SK-N-SH (cell line): ENCODE measurements around the gene ZCCHC17. TPM values are rescaled to one million over a fixed set of nuclear protein-coding genes. Genes with fewer than 3 reads are reported as not detected.

Source experiments
- CTCF ChIA-PET: fragments of 300-600, 350-600 bp; formaldehyde crosslinking; extraction: SDS; loops from one replicate; lab custom pipeline; 2021; lab: Yijun Ruan, JAX
- POLR2A ChIA-PET: fragments of 350-600 bp; sonication (Branson Sonifier 250); formaldehyde crosslinking; extraction: SDS; loops from one replicate; lab custom pipeline; 2020; ENCODE audit warnings: antibody characterized with exemption, inconsistent platforms; lab: Yijun Ruan, JAX
- DNase-seq: peaks from one replicate; pipeline ENCODE4 v3.0.0; 2012
- H2AFZ ChIP-seq: fragments of 200-600 bp; sonication (generic); 2 replicates; pipeline ENCODE4 v1.8.1; 2016; ENCODE audit warnings: antibody characterized with exemption, mild to moderate bottlenecking, low read depth
- H3F3A ChIP-seq: fragments of 200-600 bp; sonication (generic); replicated peaks from 2 replicates; pipeline ENCODE3; 2016; ENCODE audit warnings: antibody characterized with exemption, mild to moderate bottlenecking; ENCODE audit not compliant: insufficient read depth
- H3K27ac ChIP-seq, 2 experiments: fragments of 200-500 bp in 1 of 2; fragments of 200-600 bp in 1 of 2; sonication (Bioruptor generic) in 1 of 2; sonication (generic), shearing (Covaris generic) in 1 of 2; 2 replicates each; pipeline versions ENCODE4 v1.5.1 to v1.6.1; 2014 to 2016; ENCODE audit warnings: low read depth in 2 of 2, inconsistent platforms in 1 of 2, low read length in 1 of 2, mild to moderate bottlenecking in 1 of 2, mixed read lengths in 1 of 2
- H3K27me3 ChIP-seq: fragments of 200-600 bp; sonication (generic), shearing (Covaris generic); 2 replicates; pipeline ENCODE4 v1.6.1; 2016; ENCODE audit warnings: mixed run types; ENCODE audit not compliant: insufficient read depth
- H3K36me3 ChIP-seq, 2 experiments: fragments of 200-500 bp in 1 of 2; fragments of 200-600 bp in 1 of 2; sonication (Bioruptor generic) in 1 of 2; sonication (generic) in 1 of 2; replicated peaks in 1 of 2; 2 replicates each; pipeline versions ENCODE3 to v1.5.1; 2014 to 2016; ENCODE audit warnings: low read length in 1 of 2, mild to moderate bottlenecking in 1 of 2; ENCODE audit not compliant: insufficient read depth in 2 of 2, control insufficient read depth in 1 of 2
- H3K4me1 ChIP-seq, 2 experiments: fragments of 200-500 bp in 1 of 2; fragments of 200-600 bp in 1 of 2; sonication (Bioruptor generic) in 1 of 2; sonication (generic), shearing (Covaris generic) in 1 of 2; 2 replicates each; pipeline versions ENCODE4 v1.5.1 to v1.6.1; 2014 to 2016; ENCODE audit warnings: low read depth in 1 of 2, low read length in 1 of 2, mixed run types in 1 of 2; ENCODE audit not compliant: insufficient read depth in 2 of 2, control insufficient read depth in 1 of 2
- H3K4me2 ChIP-seq: fragments of 200-600 bp; sonication (generic), shearing (Covaris generic); 2 replicates; pipeline ENCODE4 v1.6.1; 2017; ENCODE audit warnings: mixed run types
- H3K4me3 ChIP-seq, 2 experiments: fragments of 200-500 bp in 1 of 2; fragments of 200-600 bp in 1 of 2; sonication (Bioruptor generic) in 1 of 2; sonication (generic), shearing (Covaris generic) in 1 of 2; 2 replicates each; pipeline versions ENCODE4 v1.5.1 to v1.8.1; 2014 to 2016; ENCODE audit warnings: low read depth in 2 of 2, inconsistent platforms in 1 of 2, low read length in 1 of 2, mild to moderate bottlenecking in 1 of 2, mixed read lengths in 1 of 2, moderate library complexity in 1 of 2
- H3K79me2 ChIP-seq: fragments of 200-600 bp; sonication (generic); 2 replicates; pipeline ENCODE4 v1.8.1; 2017; ENCODE audit warnings: mild to moderate bottlenecking; ENCODE audit not compliant: insufficient read depth
- H3K9ac ChIP-seq: fragments of 200-600 bp; sonication (generic); 2 replicates; pipeline ENCODE4 v1.6.1; 2017; ENCODE audit warnings: mixed run types
- H3K9me2 ChIP-seq: fragments of 200-600 bp; sonication (generic); 2 replicates; pipeline ENCODE4 v1.6.1; 2017; ENCODE audit warnings: mixed run types
- H3K9me3 ChIP-seq: fragments of 200-600 bp; sonication (generic); 2 replicates; pipeline ENCODE4 v1.6.1; 2017; ENCODE audit warnings: mixed run types, mild to moderate bottlenecking, moderate library complexity
- H4K20me1 ChIP-seq: fragments of 200-600 bp; sonication (generic); 2 replicates; pipeline ENCODE4 v1.6.1; 2017; ENCODE audit warnings: mild to moderate bottlenecking, mixed run types; ENCODE audit not compliant: insufficient read depth
- FOXJ3 ChIP-seq: sonication (generic); formaldehyde crosslinking; IDR thresholded peaks from 2 replicates; pipeline ENCODE4 v1.5.1; 2020; ENCODE audit warnings: mild to moderate bottlenecking, missing genetic modification reagents
- JUND ChIP-seq: IDR thresholded peaks from 2 replicates; pipeline ENCODE4 v1.4.0; 2012
- MXI1 ChIP-seq: IDR thresholded peaks from 2 replicates; pipeline ENCODE4 v1.6.1; 2012; ENCODE audit warnings: mild to moderate bottlenecking, low read depth, low read length, improper control_type of control experiment
- NFIC ChIP-seq: IDR thresholded peaks from 2 replicates; pipeline ENCODE4 v1.4.0; 2012; ENCODE audit warnings: borderline replicate concordance
- POLR2AphosphoS5 ChIP-seq: IDR thresholded peaks from 2 replicates; pipeline ENCODE4 v1.6.1; 2012; ENCODE audit warnings: low read depth, low read length
- RAD21 ChIP-seq: IDR thresholded peaks from 2 replicates; pipeline ENCODE4 v1.6.1; 2012; ENCODE audit warnings: mild to moderate bottlenecking, low read length
- RFX5 ChIP-seq: IDR thresholded peaks from 2 replicates; pipeline ENCODE4 v1.6.1; 2012; ENCODE audit warnings: mild to moderate bottlenecking, improper control_type of control experiment, low read length
- SMC3 ChIP-seq: IDR thresholded peaks from 2 replicates; pipeline ENCODE4 v1.6.1; 2012; ENCODE audit warnings: low read depth, low read length, improper control_type of control experiment
- USF1 ChIP-seq: IDR thresholded peaks from 2 replicates; pipeline ENCODE4 v1.4.0; 2012; ENCODE audit warnings: low read depth, borderline replicate concordance
- USF2 ChIP-seq: fragments of 150-350 bp; IDR thresholded peaks from 2 replicates; pipeline ENCODE4 v1.6.1; 2017; ENCODE audit warnings: antibody characterized with exemption, low read length, low read depth, borderline replicate concordance
- YY1 ChIP-seq: IDR thresholded peaks from 2 replicates; pipeline ENCODE4 v1.4.0; 2012; ENCODE audit warnings: low read depth, mild to moderate bottlenecking
- WGBS: methylation state at CpG from one replicate; pipeline ENCODE4 v1.1.6; 2017; ENCODE audit warnings: low lambda C conversion rate; 5-methylcytosine and 5-hydroxymethylcytosine counted together
- polyA plus RNA-seq, 3 experiments: library from polyadenylated mRNA; depleted of rRNA; stranded (reverse); fragments of >200 nt; gene quantifications; 2 replicates each; pipeline ENCODE4 v1.2.3, GENCODE V29; 2012

ZCCHC17 gene
- polyA plus RNA-seq, 1 of the 3 experiments (the other 2 are of a cell fraction), result 25.8 TPM

- TF ChIP-seq USF1, result no peak
- no peak for TF ChIP-seq USF2
- TF ChIP-seq, all 33 proteins: peak for 0
Observed at GRCh38 chr1:31346785-31347184, 50.0 kb downstream of the ZCCHC17 start (continued).

- Histone ChIP-seq H3K9me2 (no peaks in the 10 kb centered on the region), H4K20me1 (no peaks in the 10 kb centered on the region), H3K79me2 (no peaks in the 10 kb centered on the region), H3K4me1 (no peaks in the 10 kb centered on the region), H3K4me3 (no peak overlapping the region), H3K36me3 (peaks cover 14 to 28% of the 10 kb centered on the region in 2 experiments), H3K27me3 (no peaks in the 10 kb centered on the region), H3K4me2 (no peak overlapping the region), H3K9me3 (no peaks in the 10 kb centered on the region), H3K9ac (no peak overlapping the region), H3K27ac (no peak overlapping the region), H2AFZ (no peak overlapping the region), H3F3A (no peaks in the 10 kb centered on the region)
- DNase-seq, result no peak
- CTCF ChIA-PET, result interaction anchor here (0.9 to 1.4 kb wide), 4 partner anchors 16 to 201 kb away, joined by 3 to 5 read pairs (median 4); no protein-coding TSS in a partner anchor
- TF ChIP-seq FOXJ3 (CRISPR knock-in tag) (no peak), RAD21 (no peak), POLR2AphosphoS5 (no peak), MXI1 (no peak), RFX5 (no peak), YY1 (no peak)
- WGBS, result 100% methylated on average over 1 of the region's 1 CpG
- POLR2A ChIA-PET, result no interaction called here
Observed at GRCh38 chr1:31348449-31348848, 51.6 kb downstream of the ZCCHC17 start.

DNA sequence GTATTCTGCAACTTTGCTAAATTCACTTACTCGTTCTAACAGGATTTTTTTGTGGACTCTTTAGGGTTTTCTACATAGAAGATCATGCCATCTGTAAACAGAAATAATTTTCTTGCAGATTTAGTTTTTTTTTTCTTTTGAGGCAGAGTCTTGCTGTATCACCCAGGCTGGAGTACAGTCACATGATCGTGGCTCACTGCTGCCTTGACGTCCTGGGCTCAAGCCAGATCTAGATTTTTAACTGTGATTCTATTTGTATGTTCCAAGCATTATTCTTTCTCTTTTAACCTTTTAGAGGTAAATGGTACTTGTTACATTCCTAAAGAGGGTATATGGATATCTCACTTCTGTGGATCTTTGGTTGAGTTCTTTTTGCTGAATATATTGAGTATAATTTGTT is 57.5 kb downstream of the ZCCHC17 start:
- Histone ChIP-seq H3K9ac (no peak overlapping the region), H4K20me1 (no peaks in the 10 kb centered on the region; the same call in 1 of the 2 replicates), H2AFZ (no peak overlapping the region), H3K4me3 (no peak overlapping the region), H3K9me3 (no peaks in the 10 kb centered on the region), H3K79me2 (no peaks in the 10 kb centered on the region), H3K27me3 (no peaks in the 10 kb centered on the region), H3K4me1 (no peaks in the 10 kb centered on the region), H3K4me2 (no peak overlapping the region), H3K36me3 (peaks cover 21 to 38% of the 10 kb centered on the region in 2 experiments), H3F3A (no peaks in the 10 kb centered on the region), H3K9me2 (no peaks in the 10 kb centered on the region), H3K27ac (no peak overlapping the region)
- ChIA-PET POLR2A (no interaction called here), CTCF (interaction anchor here (1.4 kb wide), 1 partner anchor 40 kb away, joined by 4 read pairs; no protein-coding TSS in a partner anchor)
- TF ChIP-seq JUND, result no peak
- no peak for TF ChIP-seq SMC3
- TF ChIP-seq USF2, result no peak
- no peak for TF ChIP-seq NFIC
- WGBS, result 72% methylated on average over 3 of the region's 3 CpGs
- DNase-seq, result no peak
